C4-2B (cell line): ENCODE results near the gene TJP1.

ENCODE experiments used
- H3K27ac ChIP-seq: fragments of 450-650 bp; 2 replicates; pipeline ENCODE4 v1.5.1; 2017
- CTCF ChIP-seq: fragments of 450-650 bp; conservative IDR thresholded peaks from 2 replicates; pipeline ENCODE4 v1.5.1; 2017; ENCODE audit warnings: mild to moderate bottlenecking
- ZFX ChIP-seq: fragments of 450-650 bp; IDR thresholded peaks from 2 replicates; pipeline ENCODE4 v1.6.1; 2017

The TJP1 gene

GRCh38 chr15:29665444-29666003 is 156.7 kb downstream of the TJP1 start:
- H3K27ac ChIP-seq, result no peak overlapping the region
- TF ChIP-seq CTCF (no peak), ZFX (no peak)

- H3K27ac ChIP-seq, result no peak overlapping the region
- no peak for TF ChIP-seq ZFX
- no peak for TF ChIP-seq CTCF
These were observed 157.9 kb downstream of the TJP1 start for GRCh38 chr15:29664406-29664805.

GRCh38 chr15:29657476-29657817 is 164.8 kb downstream of the TJP1 start:
- H3K27ac ChIP-seq, result peak overlapping the region; percentile 41

- peak overlapping the region; percentile 41 for H3K27ac ChIP-seq
- TF ChIP-seq ZFX (no peak), CTCF (peak; percentile 84)
These were observed 165.4 kb downstream of the TJP1 start for GRCh38 chr15:29656636-29657475.

GRCh38 chr15:29652595-29652994 is 169.7 kb downstream of the TJP1 start:
- TF ChIP-seq ZFX (no peak), CTCF (no peak)
- no peak overlapping the region for H3K27ac ChIP-seq

GRCh38 chr15:29651476-29652233 is 170.6 kb downstream of the TJP1 start:
- H3K27ac ChIP-seq, result no peak overlapping the region

More at GRCh38 chr15:29651476-29652233, 170.6 kb downstream of the TJP1 start:
- TF ChIP-seq ZFX (no peak), CTCF (no peak)
